Measurements from ENCODE around the gene TMEM129.
A peak's percentile ranks its signal among the peaks of the same experiment; 100 is the strongest.

TMEM129 gene

DNA sequence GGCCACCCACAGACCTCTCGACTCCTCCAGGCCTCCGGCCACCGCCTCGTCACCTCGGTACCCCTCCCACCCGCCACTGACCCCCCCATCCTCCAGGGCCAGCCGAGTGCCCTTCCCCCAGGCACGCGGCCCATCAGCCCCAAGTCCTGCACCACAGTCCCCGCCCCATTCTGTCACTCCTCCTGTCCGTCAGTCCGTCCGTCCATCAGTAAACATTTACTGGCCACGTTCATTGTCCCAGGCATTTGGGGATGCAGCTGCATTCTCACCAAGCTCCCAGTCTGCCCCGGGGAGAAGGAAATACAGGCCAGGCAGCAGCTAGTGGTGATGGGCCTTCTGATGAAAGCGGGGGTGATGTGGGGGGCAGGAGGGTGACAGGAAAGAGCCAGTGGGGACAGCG lies 36.7 kb upstream of the TMEM129 start:
- DNase-seq: no peak

DNA sequence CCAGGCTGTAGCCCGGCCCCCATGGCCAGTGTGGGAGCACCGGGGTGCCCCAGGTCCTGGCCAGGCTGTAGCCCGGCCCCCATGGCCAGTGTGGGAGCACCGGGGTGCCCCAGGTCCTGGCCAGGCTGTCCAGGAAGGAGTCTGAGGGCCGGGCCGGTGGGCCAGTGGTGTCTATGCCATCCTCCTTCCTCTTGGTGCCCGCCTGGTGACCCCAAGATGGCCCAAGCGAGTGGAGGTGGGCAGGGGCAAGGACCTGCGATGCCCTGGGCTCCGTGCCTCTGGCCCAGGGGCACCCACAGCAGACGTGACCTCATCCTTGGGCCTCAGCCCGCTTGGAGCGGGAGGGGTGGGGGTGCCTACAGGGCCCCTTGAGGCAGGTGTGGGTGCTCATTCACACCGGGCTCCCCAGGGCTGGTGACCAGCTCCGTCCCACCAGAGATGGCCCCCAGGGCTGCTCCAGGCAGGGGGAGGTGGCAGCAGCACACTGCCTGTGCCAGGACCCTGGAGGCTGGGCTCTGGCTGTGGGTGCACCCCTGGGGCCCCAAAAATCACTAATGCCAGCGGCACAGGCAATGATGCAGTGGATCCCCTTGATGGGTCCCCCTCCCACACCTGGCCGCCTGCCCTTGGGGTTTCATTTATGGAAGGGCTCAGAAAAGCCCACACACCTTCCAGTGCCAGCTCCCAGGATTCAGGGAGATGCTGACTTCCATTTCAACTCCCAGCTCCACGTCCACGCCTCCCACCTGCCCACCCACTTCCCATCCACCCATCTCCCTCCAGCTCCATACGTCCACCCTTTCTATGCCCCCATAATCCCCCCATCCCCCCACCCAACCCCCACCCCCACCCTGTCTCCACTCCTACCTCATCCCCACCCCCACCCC lies 36.0 kb upstream of the TMEM129 start:
- DNase-seq: no peak

- DNase-seq: no peak
Measured at GRCh38 chr4:1756079-1756478, 35.0 kb upstream of the TMEM129 start.

GRCh38 chr4:1755297-1755696 lies 34.2 kb upstream of the TMEM129 start:
- no peak for DNase-seq

DNA sequence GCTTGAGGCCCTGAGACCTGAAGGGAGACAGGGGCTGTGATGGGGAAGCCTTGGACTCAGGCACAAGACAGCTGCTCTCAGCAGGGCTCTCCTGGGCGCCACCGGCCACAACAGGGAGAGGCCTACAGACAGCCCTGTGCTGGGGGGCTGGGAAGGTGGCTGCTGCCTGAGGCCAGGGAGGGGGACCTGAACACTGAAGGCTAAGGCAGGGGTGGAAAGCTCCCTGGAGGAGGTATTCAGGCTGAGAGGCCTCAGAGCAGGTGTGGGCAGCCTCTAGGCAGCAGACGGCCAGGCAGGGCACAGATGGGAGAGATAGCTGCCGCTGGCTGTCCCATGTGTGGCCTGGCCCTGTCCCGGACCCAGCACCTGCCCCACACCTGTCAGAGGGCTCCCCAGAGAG lies 33.2 kb upstream of the TMEM129 start:
- DNase-seq: no peak

GRCh38 chr4:1753697-1754311 lies 32.7 kb upstream of the TMEM129 start:
- DNase-seq: no peak

GRCh38 chr4:1753294-1753696 lies 32.2 kb upstream of the TMEM129 start:
- DNase-seq: no peak

GRCh38 chr4:1752284-1753041 lies 31.3 kb upstream of the TMEM129 start:
- DNase-seq: no peak

GRCh38 chr4:1751919-1752283 lies 30.8 kb upstream of the TMEM129 start:
- no peak for DNase-seq

- DNase-seq: no peak
Measured at GRCh38 chr4:1751155-1751918, 30.2 kb upstream of the TMEM129 start.

GRCh38 chr4:1750381-1751154 lies 29.4 kb upstream of the TMEM129 start:
- no peak for DNase-seq

- no peak for DNase-seq
Measured at GRCh38 chr4:1749826-1750225, 28.7 kb upstream of the TMEM129 start.

- no peak for DNase-seq
Measured at GRCh38 chr4:1749370-1749769, 28.2 kb upstream of the TMEM129 start.

DNA sequence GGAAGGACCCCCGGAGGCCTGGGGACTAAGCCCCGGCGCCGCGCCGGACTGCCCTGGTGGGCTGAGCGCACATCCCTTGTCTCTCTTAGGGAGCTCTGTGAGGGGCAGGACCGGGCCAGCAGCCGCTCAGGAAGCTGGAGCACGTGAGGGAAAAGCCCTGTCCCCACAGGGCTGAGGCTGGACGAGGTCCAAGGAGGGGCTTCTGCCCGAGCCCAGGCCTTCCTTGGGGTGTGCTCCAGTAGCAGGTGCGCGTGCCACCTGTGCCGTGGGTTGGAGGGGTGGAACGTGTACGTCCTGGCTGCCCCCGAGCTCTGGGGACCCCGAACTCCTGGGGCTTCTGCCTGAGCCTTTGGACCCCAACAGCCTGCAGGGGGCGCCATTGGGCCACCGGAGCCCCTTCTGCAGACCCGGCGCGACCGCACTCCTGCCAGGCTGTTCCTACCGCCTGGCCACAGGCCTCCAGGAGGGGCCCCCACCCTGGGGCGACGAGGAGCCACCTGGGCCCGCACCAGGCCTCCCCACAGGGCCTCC lies 27.4 kb upstream of the TMEM129 start:
- peak; percentile 87 for DNase-seq

GRCh38 chr4:1747603-1747967 lies 26.5 kb upstream of the TMEM129 start:
- no peak for DNase-seq

DNA sequence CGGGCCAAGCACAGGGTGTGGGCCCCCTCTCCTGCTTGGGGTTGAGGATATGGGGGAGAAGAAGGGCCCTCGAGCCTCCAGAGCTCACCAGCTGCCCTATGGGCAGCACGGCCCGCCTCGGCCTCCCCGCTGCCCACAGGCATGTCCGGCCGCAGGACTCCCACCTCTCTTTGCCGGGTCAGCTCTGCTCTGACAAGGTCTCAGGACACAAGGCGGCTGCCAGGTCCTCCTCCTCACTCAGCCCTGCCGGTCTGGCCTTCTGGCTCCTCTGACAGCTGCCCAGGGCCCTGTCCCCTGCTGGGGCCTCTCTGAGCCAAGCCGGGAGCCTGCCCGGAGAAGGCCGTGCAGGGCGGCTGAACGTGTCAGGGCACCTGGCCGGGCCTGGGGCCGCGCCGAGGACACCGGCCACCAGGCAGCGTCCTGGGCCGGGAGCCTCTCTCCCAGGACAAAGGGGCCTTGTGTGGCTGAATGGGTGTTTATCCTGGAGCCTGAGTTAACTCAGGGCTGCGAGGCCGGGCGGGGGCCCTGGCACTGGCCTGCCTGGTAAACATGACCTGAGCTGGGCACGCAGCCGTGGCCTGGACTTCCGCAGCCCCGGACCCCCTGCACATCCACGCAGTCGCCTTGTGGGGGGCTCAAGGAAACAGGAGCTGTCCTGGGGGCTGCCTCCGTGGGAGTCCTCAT lies 25.9 kb upstream of the TMEM129 start:
- DNase-seq: no peak

DNA sequence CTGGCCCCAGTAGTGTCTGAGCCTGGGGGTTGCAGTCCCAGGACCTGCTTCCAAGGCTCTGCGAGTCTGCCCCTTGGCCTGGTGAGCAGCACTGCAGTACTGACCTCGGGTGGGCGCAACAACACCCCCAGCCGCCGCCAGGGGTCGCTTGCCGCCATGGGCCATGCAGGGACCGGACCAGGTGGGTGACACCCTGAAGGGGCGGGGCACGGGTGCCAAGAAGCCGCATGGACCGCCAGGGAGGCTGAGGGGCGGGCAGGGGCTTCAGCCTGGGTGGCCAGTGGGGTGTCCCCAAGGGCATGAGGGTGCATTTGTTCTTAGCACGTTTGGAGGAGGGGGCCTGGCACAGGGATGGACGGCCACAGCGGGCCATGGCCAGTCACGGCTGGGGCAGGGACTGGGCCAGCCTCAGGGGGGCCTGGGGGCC lies 25.2 kb upstream of the TMEM129 start:
- peak; percentile 67 for DNase-seq

GRCh38 chr4:1745697-1746096 lies 24.6 kb upstream of the TMEM129 start:
- no peak for DNase-seq

- no peak for DNase-seq
Measured at GRCh38 chr4:1745165-1745564, 24.0 kb upstream of the TMEM129 start.

DNA sequence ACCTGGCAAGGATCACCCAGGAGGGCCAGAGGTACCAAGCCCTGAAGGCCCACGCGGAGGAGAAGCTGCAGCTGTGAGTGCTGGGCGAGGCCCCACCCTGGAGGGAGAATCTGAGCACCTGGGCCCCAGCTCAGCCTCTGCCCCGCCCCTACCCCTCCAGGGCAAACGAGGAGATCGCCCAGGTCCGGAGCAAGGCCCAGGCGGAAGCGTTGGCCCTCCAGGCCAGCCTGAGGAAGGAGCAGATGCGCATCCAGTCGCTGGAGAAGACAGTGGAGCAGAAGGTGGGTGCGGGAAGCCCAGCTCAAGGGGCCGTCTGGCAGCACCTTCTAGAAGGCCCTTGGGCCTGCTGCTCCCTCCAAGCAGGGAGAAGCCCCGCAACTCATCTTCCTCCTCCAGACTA lies 23.4 kb upstream of the TMEM129 start:
- DNase-seq: no peak

- no peak for DNase-seq
Measured at GRCh38 chr4:1743975-1744374, 22.9 kb upstream of the TMEM129 start.
